HG02840 (cell line): ENCODE measurements around the gene LSM14B.

Experiments
- ATAC-seq: cut with Tn5 transposase; IDR thresholded peaks from one replicate; pipeline ENCODE4 v1.9.1; 2021; ENCODE audit warnings: mild to moderate bottlenecking, moderate library complexity, moderate number of reproducible peaks; ENCODE audit not compliant: unreplicated experiment, low FRiP score

Gene LSM14B

DNA sequence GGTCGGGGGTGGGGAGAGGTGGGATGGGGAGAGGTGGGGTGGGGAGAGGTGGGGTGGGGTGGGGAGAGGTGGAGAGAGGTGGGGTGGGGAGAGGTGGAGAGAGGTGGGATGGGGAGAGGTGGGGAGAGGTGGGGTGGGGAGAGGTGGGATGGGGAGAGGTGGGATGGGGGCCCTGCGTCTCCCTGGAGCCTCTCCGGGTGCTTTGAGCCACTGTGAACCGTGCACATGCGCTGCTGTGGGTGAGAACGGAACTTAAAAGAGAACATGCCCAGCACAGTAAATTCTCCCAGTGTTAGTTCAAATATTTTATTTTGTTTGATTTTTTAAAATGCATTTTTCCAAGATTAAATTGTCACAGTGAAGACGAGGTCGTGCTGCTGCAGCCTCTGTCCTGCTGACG lies 38.0 kb downstream of the LSM14B start:
- no peak for ATAC-seq

DNA sequence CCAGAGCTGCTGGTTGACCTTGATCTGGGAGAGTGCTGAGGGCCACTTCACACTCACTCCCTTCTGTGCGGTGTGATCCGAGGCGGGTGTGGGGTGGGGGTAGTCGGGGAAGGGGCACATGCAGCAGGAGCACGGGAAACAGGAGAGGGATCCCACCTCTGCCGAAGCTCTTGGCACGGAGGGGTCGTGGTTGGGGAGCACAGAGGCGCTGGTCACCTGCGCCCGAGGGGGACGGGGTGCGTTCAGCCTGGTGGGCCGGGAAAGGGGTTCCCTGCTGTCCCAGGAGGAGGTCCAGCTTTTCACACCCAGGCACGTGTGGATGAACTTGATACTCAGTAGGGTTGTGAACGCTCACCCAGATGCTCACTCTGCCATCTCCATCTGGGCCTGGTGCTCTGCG lies 38.6 kb downstream of the LSM14B start:
- ATAC-seq, result no peak

DNA sequence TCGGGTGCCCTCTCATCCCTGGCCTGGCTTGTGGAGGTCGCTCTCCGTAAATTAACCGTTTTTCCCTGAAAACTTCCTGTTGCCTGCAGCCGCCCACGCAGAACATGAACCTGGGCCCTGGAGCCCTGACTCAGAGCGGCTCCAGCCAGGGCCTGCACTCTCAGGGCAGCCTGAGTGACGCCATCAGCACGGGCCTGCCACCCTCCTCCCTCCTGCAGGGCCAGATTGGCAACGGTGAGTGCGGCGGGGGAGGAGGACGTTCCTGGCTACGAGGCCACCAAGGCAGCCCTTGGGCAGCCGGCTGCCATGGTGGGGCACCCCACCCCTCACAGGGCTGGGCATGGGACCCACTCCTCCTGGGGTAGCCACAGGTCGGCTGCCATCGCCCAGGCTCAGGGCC lies 39.1 kb downstream of the LSM14B start:
- ATAC-seq, result no peak

DNA sequence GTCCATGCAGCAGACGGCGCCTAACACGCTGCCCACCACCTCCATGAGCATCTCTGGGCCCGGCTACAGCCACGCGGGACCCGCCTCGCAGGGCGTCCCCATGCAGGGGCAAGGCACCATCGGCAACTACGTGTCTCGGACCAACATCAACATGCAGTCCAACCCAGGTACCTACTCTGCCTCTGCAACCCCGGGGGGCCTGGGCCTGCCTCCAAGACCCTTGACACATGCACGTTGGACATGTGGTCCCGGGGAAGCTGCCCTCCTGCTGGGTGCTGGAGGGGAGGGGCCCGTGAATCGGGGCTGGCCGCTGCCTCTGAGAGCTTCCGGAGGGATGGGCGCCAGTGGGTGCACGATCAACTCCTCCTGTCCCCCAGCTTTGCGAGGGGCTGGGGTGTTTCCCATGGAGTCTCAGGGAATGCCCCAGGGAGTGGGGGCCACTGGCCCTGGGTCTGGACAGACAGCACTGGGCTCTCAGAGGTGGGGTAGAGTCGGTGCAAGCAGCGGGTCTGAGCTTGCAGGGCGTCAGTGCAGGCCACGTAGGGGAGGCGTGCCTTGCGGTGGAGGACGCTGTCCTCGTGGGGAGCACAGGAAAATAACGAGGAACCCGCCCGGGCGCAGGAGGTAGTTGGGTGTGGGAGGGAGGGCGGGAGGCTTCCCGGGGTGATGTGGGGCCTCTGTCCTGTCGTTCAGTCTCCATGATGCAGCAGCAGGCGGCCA lies 40.6 kb downstream of the LSM14B start:
- ATAC-seq, result no peak

DNA sequence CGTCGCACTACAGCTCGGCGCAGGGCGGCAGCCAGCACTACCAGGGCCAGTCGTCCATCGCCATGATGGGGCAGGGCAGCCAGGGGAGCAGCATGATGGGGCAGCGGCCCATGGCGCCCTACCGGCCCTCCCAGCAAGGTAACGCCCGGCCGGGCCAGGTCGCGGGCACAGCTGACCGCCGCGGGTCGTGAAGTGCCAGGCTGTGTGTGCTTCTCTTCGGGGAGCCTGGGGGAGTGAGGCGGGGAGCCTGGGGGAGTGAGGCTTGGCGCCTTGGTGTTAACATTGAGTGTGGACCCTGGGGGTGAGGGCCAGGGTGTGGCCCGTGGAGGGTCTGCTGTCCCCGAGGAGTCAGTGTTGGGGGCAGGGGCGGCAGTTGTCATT lies 41.2 kb downstream of the LSM14B start:
- ATAC-seq, result no peak

DNA sequence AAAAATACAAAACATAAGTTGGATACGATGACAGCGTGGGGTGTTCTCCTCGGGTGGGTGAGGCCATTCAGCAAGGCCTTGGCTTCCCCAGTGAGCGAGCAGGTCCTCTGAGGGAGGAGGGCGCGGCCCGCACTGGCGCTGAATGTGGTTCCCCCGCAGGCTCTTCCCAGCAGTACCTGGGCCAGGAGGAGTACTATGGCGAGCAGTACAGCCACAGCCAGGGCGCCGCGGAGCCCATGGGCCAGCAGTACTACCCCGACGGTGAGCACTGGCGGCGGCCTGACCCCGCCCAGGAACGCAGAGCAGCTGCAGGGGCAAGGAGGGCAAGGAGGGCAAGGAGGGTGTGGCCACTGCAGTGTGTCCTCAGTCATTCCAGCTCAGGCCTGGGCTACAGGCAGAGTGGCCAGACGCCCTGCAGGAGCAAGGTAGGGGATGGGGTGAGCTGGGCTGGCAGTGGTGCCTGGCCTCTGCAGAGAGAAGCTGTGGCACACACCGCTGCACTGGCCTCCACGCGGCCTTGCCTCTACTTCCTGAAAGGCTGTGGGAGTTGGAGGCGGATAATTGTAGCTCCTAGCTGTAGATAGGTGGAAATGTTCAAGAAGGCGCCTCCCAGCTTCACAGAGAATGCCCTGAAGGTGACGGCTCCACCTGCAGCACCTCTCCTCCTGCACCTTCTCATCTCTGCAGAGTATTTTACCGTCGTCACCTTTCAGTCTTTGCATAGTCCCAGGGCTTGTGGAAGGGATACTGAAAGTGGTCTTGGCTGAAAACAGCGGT lies 41.9 kb downstream of the LSM14B start:
- ATAC-seq, result no peak

DNA sequence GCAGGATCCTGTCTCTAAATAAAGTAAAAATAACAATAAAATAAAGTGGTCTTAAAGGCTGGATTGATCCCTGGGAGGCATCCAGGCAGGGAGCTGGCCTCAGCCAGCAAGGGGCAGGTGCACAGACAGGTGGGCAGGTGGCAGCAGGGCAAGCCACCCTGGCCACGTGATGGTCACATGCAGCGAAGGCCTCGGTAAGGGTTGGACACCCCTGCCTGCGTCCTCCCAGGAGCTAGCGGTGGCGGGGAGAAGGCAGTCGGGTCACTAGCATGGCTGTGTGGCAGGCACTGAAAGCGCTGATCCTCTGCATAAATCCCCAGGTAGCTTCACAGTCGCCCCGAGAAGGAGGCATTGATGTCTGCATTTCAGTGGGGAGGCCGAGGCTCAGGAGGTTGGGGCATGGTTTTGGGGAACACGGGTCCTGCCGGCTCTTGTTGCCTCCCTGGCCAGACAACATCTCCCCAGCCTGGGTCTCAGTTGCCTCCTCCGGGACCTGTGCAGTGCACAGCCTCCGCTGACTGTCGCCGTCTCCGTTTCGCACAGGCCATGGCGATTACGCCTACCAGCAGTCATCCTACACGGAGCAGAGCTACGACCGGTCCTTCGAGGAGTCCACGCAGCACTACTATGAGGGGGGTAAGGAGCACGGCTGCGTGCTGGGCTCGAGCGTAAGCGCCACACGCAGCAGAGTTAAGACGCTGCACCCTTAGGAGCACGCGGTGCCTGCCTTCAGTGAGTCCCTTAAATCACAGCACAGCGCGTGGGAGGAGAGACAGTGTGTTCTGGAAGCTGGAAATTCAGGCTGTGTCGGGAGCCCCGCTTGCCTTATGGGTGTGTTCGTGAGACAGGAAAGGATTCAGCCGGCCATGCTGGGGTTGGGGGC lies 42.8 kb downstream of the LSM14B start:
- no peak for ATAC-seq

DNA sequence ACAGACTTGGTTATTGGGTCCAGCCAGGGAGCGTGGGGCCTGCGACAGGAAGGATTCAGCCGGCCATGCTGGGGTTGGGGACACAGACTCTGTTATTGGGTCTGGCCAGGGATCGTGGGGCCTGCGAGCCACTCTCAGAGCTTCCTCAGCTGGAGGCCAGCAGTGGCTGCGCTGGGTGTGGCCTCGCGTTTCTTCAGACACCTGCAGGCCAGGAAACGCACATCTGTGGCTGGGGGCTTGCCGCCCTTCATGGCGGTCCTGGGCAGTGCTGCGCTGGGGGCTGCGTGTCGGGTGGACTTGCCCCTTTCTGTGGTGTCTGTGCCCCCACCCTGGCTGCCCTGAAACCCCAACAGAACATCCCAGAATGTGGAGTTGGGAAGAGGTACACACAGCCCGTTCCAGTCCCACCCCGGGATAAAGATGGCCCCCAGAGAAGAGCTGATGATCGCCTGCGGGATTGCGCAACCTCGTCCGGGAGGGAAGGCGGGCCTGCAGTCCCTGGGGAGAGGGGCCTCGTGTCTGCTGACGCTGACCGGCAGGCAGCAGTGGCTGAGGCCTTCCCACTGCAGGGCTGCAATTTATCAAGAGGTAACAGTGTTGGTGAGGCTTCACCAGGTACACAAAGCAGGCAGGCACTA lies 43.6 kb downstream of the LSM14B start:
- no peak for ATAC-seq

DNA sequence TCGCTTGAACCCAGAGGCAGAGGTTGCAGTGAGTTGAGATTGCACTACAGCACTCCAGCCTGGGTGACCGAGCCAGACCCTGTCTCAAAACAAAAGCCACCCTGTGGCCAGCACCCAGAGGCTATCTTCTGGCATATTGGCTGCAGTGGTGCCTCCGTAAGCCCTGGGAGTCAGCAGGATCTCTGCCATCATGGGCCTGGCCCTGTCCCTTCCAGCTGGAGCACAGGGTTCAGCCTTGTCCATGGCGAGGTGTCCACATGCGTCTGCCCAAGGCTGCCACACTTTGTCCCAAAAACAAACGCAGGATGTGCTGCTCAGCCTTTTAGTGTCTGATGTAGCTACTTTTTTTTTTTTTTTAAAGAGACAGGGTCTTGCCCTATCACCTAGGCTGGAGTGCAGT lies 45.2 kb downstream of the LSM14B start:
- ATAC-seq, result no peak

DNA sequence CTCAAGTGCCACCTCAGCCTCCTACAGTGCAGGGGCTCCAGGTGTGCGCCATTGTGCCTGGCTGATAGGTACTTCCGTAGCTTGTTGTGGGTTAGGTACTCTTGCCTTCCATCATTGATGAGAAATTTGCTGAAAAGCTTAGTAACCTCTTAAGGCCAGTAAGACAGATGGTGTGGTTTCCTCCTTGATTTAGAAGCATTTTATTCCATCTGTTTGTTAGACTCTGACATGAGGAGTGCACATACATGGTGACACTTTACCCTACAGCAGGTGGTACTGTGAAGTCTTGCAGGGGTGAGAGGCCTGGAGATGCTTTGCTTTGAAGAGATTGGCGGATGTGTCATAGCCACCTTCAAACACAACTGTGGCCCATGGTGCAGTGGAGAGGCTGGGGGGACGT lies 45.8 kb downstream of the LSM14B start:
- no peak for ATAC-seq

DNA sequence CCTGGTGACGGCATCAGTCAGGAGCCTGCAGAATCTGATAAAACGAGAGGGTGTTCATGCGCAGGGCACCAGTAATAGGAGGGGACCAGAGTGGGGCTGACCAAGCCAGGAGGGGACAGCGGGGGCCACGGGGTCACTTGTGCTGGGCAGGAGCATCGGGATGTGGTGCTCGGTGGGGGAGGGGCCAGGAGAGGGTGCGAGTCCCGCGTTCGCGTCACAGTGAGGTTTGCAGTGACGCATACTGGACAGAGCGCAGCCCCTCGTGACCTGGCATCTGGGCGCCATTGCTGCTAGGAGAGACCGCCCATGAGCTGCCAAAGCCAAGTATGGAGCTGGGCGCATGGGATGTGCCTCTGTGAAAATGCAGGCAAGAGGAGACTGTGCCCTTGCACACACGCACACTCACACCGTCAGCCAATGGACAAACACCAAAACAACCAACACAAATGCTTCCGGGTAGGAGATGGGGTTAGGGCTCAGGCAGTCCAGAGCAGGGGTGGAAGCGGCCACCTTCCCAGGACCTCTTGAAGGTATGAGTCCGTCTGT lies 46.7 kb downstream of the LSM14B start:
- ATAC-seq, result no peak

DNA sequence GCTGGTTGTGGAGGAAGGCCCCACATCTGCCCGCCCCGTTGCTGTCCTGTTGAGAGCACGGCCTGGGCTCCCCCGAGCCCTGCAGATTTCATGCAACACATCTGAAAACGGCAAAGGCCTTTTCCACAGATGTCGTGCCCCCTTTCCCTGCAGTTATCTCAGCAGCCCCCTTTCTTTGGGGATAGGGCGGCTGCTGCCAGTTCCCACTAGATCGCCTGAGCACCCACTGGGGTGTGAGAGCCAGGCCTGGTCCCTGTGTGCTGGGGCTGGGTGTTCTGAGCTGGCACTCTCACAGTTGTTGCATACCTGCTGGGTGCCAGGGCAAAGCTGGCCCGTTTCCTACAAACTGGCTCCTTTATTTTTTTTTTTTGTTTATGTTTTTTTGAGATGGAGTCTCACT lies 48.3 kb downstream of the LSM14B start:
- no peak for ATAC-seq

DNA sequence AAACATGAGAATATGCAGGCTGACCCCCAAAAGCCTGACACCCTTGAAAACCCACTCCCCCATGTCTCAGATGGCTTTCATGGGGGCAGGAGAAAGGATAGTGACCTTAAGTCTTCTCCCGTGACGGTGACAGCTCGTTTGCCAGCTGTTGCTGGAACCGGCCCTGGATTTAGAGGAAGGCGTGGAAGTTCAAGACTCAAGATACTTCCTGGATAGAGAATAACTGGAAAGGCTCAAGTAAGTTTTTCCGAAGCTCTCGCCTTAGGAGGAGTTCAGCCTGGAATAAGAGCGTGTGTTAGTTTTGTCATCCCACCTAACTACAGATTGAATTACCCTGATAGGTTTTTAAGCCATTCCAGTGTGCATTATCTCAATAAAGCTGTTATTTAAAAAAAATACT lies 49.0 kb downstream of the LSM14B start:
- no peak for ATAC-seq

DNA sequence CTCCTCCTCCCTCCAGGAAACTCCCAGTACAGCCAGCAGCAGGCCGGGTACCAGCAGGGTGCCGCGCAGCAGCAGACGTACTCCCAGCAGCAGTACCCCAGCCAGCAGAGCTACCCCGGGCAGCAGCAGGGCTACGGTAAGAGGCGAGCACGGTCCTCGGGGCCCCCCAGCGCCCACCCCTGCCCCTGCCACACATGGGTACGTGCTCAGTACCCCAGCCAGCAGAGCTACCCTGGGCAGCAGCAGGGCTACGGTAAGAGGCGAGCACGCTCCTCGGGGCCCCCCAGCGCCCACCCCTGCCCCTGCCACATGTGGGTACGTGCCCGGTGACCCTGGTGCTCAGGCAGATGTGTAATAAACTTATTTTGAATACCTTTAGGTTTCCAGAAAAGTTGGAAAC lies 50.4 kb downstream of the LSM14B start:
- no peak for ATAC-seq

DNA sequence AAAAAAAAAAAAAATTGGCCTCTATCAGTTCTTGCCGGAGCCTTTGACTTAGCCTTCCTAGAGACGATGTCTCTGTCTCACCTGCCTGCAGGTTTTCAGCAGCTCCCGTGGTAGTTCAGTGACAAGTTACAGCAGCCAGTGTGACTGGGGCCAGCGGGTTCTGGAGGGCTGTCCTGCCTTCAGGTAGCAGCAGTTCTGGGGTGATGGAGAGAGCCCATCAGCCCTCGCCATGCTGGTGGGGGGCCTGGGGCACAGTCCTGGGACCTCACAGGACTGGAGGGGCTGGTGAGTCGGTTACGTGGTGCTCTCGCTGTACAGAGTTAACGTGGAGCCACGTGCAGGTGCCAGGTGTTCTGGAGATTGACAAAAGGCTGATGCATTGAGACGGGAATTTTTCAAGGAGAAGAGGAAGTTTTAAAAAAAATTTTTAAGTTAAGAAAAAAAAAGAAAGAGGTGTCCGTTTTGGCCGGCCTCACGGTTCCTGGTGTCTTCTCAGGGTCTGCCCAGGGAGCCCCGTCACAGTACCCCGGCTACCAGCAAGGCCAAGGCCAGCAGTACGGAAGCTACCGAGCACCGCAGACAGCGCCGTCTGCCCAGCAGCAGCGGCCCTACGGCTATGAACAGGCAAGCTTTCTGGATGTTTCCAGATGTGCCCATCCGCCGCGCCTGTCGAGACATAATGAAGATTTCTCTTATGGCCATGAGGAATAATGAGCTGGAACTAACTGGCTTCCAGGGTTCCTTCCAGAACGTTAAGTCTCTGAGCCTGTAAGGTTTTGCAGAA lies 51.9 kb downstream of the LSM14B start:
- ATAC-seq, result no peak

DNA sequence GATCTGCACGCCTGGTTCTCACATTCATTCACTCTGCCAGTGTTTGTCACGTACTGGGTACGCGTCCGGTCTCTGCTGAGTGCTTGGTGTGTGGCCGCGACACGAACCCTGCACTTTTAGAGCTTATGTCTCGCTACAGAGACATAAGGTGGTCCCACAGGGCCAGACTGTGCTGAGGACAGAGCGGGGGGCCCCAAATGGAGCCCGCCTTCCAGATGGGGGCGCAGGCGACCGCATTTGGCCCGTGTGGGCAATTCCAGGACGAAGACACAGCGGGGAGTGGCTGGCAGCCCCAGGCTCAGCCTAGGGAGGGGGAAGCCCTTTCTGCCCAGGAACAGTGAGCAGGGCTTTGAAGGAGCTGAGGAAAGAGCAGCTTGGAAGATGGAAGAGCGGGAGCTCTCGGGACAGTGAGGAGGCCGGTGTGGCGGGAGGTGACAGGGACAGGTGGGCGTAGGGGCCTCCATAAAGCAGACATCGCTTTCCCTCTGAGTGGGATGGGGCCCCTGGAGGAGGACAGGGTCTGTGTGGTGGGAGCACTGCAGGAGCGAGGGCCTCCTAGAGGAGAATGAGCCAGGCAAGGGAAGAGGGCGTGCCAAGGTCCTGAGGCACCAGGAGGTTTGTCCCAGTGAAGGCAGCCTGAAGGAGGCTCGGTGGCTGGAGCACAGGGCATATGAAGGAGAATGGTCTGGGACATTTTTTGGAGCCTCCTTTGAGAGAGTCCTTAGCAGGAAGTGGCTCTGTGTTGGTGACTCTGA lies 52.8 kb downstream of the LSM14B start:
- no peak for ATAC-seq

DNA sequence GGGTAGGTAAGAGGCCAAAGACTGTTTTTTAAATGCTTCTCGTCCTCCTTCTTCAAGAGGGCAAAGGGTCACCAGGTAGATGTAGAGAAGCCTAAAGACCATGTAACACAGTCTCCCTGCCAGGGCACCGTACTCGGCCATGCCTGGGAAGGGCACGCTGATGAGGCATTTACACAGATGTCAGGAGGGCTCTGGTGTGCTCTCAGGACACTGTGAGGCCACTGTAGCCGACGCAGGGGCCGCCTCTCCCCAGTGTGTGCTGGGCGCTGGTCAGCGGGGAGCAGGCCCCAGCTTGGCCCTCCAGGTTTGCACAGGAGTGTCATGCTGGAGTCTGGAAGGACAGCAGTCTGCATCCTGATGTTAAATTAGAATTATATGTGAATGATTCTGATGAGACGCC lies 53.4 kb downstream of the LSM14B start:
- ATAC-seq, result no peak

DNA sequence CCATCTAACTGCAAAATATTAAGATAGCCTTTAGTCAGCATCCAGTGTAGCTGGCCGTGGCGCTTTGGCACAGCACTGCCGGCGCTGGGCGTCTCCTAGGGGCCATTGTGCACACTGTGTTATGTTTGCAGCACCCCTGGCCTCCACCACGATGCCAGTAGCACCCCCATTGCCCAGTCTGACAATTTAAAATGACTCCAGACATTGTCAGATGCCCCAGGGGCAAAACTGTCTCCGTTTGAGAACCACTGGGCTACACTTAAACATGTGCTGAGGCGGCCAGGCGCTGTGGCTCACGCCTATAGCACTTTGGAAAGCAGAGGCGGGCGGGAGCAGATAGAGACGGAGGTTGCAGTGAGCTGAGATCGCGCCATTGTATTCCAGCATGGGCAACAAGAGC lies 54.6 kb downstream of the LSM14B start:
- ATAC-seq, result no peak

DNA sequence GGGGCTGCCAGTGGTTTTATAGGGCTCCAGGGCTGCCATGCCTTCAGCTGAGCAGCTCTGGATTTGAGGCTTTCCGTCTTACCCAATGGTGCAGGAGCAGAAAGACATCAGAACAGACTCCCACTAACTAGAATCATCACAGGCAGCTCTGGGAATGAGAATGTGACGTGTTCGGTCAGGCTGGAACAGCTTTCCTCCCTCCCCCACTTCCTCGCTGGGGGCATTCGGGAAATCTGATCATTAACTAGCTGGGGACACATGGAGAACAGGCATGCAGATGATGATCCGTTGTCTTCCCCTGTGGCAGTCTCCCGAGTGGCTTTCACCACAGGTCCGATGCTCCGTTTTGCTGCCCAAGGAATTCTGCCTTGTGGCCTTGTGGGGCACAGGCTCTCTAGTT lies 55.0 kb downstream of the LSM14B start:
- ATAC-seq, result no peak
